Measurements from ENCODE around the gene IMPDH1.
A peak's percentile ranks its signal among the peaks of the same experiment; 100 is the strongest.

Gene IMPDH1

DNA sequence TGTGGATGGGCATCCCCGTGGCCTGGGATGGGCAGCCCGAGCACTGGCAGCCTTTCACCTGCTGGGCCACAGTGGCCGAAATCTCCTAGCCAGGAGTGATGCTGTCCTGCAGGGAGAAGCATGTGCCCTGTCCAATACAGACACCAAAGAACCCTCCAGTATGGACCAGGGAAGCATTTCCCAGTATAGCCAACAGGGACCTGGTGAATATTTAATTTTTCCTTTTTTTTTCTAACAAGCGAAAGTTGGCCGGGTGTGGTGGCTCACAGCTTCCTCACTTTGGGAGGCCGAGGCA is 11.0 kb downstream of the IMPDH1 start:
- TF ChIP-seq ZFP3 (CRISPR knock-in tag; IDR thresholded peaks at IDR 0.05), result no peak
- TF ChIP-seq, protein P1, sequence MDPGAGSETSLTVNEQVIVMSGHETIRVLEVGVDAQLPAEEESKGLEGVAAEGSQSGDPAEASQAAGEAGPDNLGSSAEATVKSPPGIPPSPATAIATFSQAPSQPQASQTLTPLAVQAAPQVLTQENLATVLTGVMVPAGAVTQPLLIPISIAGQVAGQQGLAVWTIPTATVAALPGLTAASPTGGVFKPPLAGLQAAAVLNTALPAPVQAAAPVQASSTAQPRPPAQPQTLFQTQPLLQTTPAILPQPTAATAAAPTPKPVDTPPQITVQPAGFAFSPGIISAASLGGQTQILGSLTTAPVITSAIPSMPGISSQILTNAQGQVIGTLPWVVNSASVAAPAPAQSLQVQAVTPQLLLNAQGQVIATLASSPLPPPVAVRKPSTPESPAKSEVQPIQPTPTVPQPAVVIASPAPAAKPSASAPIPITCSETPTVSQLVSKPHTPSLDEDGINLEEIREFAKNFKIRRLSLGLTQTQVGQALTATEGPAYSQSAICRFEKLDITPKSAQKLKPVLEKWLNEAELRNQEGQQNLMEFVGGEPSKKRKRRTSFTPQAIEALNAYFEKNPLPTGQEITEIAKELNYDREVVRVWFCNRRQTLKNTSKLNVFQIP (CRISPR knock-in tag; IDR thresholded peaks at IDR 0.05; ENCODE audit: borderline replicate concordance, low read depth), result no peak
- TF ChIP-seq RARB (CRISPR knock-in tag; IDR thresholded peaks at IDR 0.05), result no peak
- no peak for TF ChIP-seq ZFP30 (CRISPR knock-in tag; IDR thresholded peaks at IDR 0.05)
- TF ChIP-seq, protein P2, sequence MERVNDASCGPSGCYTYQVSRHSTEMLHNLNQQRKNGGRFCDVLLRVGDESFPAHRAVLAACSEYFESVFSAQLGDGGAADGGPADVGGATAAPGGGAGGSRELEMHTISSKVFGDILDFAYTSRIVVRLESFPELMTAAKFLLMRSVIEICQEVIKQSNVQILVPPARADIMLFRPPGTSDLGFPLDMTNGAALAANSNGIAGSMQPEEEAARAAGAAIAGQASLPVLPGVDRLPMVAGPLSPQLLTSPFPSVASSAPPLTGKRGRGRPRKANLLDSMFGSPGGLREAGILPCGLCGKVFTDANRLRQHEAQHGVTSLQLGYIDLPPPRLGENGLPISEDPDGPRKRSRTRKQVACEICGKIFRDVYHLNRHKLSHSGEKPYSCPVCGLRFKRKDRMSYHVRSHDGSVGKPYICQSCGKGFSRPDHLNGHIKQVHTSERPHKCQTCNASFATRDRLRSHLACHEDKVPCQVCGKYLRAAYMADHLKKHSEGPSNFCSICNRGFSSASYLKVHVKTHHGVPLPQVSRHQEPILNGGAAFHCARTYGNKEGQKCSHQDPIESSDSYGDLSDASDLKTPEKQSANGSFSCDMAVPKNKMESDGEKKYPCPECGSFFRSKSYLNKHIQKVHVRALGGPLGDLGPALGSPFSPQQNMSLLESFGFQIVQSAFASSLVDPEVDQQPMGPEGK (CRISPR knock-in tag; IDR thresholded peaks at IDR 0.05; ENCODE audit: borderline replicate concordance), result no peak
- TF ChIP-seq ARNTL (CRISPR knock-in tag; IDR thresholded peaks at IDR 0.05; ENCODE audit: borderline replicate concordance, low read depth), result no peak
- peak; percentile 62 for ATAC-seq

DNA sequence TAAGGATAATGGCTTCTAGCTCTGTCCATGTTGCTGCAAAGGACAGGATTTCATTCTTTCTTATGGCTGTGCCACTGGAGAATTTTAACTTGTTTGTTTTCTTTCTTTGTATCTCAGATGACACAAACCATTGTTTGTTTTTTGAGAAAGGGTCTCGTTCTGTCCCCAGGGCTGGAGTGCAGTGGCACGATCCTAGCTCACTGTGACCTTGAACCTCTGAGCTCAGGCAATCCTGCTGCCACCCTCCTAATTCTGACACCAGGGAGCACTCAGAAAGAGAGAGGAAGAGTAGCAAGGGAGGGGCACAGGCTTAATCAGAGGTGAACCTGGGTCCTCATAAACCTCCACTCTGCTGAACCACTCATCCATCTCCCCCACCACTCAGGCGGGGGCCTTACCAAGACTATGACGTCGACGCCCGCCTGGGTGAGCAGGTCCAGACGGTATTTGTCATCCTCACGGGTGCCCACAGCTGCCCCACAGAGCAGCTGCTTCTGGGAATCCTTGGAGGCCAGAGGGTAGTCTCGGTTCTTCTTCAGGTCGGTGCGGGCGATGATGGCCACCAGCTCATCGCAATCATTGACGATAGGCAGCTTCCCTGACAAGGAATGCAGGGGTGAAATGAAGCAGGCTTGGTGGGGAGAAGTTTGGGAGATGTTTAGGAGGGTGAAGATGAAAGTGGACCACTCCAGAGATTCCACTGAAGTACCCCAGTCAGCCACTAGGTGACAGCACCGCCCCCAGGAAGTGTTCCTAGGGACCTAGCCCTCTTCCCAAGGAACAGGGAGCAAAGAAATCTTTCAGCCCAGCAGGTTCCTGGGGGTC is 11.6 kb downstream of the IMPDH1 start:
- TF ChIP-seq, protein P3, sequence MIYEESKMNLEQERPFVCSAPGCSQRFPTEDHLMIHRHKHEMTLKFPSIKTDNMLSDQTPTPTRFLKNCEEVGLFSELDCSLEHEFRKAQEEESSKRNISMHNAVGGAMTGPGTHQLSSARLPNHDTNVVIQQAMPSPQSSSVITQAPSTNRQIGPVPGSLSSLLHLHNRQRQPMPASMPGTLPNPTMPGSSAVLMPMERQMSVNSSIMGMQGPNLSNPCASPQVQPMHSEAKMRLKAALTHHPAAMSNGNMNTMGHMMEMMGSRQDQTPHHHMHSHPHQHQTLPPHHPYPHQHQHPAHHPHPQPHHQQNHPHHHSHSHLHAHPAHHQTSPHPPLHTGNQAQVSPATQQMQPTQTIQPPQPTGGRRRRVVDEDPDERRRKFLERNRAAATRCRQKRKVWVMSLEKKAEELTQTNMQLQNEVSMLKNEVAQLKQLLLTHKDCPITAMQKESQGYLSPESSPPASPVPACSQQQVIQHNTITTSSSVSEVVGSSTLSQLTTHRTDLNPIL (CRISPR knock-in tag; IDR thresholded peaks at IDR 0.05; ENCODE audit: low read depth), result no peak
- TF ChIP-seq ISL1 (CRISPR knock-in tag; IDR thresholded peaks at IDR 0.05) (no peak), ZFP3 (CRISPR knock-in tag; IDR thresholded peaks at IDR 0.05) (no peak), SNAI2 (CRISPR knock-in tag; IDR thresholded peaks at IDR 0.05) (no peak), ZNF8 (CRISPR knock-in tag; IDR thresholded peaks at IDR 0.05) (no peak), ZFP30 (CRISPR knock-in tag; IDR thresholded peaks at IDR 0.05) (no peak), ZNF70 (CRISPR knock-in tag; IDR thresholded peaks at IDR 0.05) (no peak), GLIS3 (CRISPR knock-in tag; IDR thresholded peaks at IDR 0.05) (no peak)
- TF ChIP-seq, protein P1 (CRISPR knock-in tag; IDR thresholded peaks at IDR 0.05; ENCODE audit: borderline replicate concordance, low read depth), result no peak
- peak; percentile 90 for ATAC-seq

DNA sequence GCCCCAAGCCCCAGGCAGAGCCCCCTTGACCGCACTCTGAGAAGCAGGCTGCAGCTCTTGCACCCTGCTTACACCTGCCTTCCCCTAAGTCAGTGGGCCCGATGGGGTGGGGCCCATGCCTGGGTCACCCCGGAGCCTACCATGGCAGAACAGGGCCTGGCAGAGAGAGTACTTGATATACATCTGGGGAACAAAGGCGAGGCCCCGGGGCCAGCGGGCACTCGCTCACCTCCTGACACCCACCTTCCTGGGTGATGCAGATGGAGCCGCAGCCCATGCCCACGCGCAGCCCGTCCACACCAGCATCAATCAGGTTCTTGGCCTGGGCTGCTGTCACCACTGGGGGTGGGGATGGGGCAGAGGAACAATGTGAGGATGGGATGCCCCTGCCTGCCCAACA is 13.4 kb downstream of the IMPDH1 start:
- ATAC-seq, result no peak
- TF ChIP-seq ZNF565 (CRISPR knock-in tag; conservative IDR thresholded peaks at IDR 0.05; ENCODE audit: low read depth) (no peak), ZNF8 (CRISPR knock-in tag; IDR thresholded peaks at IDR 0.05) (no peak), TCF4 (CRISPR knock-in tag; IDR thresholded peaks at IDR 0.05; ENCODE audit: borderline replicate concordance) (no peak), PPARA (CRISPR knock-in tag; IDR thresholded peaks at IDR 0.05; ENCODE audit: borderline replicate concordance) (no peak), OSR1 (CRISPR knock-in tag; IDR thresholded peaks at IDR 0.05) (no peak), ESRRG (CRISPR knock-in tag; IDR thresholded peaks at IDR 0.05) (no peak), GLIS3 (CRISPR knock-in tag; IDR thresholded peaks at IDR 0.05) (no peak), ZNF70 (CRISPR knock-in tag; IDR thresholded peaks at IDR 0.05) (no peak)
- TF ChIP-seq, protein P4, sequence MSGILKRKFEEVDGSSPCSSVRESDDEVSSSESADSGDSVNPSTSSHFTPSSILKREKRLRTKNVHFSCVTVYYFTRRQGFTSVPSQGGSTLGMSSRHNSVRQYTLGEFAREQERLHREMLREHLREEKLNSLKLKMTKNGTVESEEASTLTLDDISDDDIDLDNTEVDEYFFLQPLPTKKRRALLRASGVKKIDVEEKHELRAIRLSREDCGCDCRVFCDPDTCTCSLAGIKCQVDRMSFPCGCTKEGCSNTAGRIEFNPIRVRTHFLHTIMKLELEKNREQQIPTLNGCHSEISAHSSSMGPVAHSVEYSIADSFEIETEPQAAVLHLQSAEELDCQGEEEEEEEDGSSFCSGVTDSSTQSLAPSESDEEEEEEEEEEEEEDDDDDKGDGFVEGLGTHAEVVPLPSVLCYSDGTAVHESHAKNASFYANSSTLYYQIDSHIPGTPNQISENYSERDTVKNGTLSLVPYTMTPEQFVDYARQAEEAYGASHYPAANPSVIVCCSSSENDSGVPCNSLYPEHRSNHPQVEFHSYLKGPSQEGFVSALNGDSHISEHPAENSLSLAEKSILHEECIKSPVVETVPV (CRISPR knock-in tag; IDR thresholded peaks at IDR 0.05), result no peak
- TF ChIP-seq, protein P2 (CRISPR knock-in tag; IDR thresholded peaks at IDR 0.05; ENCODE audit: borderline replicate concordance), result no peak
- TF ChIP-seq, protein P5, sequence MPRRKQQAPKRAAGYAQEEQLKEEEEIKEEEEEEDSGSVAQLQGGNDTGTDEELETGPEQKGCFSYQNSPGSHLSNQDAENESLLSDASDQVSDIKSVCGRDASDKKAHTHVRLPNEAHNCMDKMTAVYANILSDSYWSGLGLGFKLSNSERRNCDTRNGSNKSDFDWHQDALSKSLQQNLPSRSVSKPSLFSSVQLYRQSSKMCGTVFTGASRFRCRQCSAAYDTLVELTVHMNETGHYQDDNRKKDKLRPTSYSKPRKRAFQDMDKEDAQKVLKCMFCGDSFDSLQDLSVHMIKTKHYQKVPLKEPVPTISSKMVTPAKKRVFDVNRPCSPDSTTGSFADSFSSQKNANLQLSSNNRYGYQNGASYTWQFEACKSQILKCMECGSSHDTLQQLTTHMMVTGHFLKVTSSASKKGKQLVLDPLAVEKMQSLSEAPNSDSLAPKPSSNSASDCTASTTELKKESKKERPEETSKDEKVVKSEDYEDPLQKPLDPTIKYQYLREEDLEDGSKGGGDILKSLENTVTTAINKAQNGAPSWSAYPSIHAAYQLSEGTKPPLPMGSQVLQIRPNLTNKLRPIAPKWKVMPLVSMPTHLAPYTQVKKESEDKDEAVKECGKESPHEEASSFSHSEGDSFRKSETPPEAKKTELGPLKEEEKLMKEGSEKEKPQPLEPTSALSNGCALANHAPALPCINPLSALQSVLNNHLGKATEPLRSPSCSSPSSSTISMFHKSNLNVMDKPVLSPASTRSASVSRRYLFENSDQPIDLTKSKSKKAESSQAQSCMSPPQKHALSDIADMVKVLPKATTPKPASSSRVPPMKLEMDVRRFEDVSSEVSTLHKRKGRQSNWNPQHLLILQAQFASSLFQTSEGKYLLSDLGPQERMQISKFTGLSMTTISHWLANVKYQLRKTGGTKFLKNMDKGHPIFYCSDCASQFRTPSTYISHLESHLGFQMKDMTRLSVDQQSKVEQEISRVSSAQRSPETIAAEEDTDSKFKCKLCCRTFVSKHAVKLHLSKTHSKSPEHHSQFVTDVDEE (CRISPR knock-in tag; IDR thresholded peaks at IDR 0.05), result no peak
- TF ChIP-seq, protein P1 (CRISPR knock-in tag; IDR thresholded peaks at IDR 0.05; ENCODE audit: borderline replicate concordance, low read depth), result no peak

Data from SK-N-SH treated with all-trans-retinoic acid at 6 μM for 48 hours (cell line).